Measurements from ENCODE around the gene ABL2.

Gene ABL2

DNA sequence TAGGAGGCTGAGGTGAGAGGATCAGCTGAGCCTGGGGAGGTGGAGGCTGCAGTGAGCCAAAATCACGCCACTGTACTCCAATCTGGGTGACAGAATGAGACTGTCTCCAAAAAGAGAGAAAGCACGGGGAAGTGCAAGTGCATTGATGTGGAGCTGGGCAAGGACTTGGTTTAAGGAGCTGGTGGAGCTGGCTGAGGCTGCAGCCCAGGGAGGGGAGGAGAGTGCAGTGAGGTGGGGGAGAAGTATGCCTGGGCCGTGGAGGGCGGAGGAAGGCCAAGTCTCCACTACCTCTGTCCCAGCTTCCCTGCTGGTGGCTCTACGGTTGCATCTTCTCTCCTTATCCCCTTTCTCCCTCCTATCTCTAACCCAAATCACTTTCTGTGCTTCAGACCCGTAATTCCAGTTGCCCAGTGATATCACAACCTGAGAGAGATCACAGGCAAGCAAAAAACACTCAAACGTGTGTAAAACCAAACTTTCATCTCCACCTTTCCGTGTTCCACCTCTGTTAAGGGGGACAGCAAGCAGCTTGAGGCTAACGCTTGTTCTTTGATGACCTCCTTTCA is 136.5 kb downstream of the ABL2 start:
- DNase-seq (ENCODE audit: low read depth) = no peak

DNA sequence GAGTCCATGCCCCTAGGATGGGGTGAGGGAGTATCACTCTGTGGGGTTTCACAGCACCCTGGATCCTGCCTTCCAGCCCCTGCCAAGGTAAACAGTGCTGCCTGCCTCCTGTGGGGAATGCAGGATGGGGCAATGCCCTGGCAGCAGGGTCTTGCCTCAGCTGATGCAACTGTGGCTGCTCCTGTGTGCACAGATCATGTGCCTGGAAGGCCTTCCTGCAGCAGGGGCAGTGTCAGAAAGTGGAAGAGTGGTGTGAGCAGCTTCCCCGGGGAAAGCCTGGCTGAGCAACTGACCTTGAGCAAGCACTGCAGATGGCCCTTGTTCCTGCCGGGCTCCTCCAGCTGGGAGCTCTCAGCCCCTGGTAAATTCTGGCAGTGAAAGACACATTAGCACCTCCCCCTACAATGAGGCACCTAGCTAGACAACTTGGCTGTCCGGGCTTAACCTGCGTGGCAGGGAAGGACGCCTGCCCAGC is 137.7 kb downstream of the ABL2 start:
- no peak for DNase-seq (ENCODE audit: low read depth)

DNA sequence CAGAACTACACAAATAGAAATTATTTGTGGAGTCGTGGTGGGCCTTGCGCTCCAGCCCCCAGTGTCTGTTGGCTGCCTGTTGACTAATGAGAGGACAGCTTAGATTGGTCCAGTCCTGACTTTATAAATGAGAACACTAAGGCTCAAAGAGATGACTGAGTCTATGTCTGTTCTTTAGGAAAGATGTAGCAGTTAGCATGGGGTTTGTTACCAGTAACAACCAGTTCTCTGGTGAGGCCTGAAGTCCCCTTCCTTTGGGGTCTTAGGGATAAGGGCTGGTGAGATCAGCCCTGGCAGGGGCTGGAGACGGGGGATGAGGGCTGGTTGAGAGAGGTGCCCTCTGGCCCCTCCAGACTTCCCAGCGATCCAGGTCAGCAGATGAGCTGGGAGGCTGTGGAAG is 138.6 kb downstream of the ABL2 start:
- DNase-seq (ENCODE audit: low read depth) = no peak

DNA sequence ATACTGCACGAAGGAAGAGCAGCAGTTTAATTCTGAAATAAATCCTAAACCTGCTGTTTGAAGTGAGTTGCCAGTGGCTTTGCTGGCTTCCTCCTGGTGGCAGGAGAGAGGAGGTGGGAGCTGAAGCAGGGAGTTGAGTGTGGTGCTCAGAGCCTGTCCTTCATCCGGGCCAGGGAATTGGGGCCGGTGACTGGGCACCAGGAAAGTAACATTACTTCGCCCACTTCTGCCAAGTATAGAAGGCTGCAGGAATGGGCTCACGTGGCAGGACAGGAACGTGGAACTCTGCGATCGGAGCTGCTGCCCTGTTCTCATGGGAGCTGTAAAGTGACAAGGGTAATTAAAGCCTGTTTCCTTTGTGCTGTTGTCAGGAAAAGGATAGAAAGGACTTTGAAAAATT is 139.0 kb downstream of the ABL2 start:
- no peak for DNase-seq (ENCODE audit: low read depth)

DNA sequence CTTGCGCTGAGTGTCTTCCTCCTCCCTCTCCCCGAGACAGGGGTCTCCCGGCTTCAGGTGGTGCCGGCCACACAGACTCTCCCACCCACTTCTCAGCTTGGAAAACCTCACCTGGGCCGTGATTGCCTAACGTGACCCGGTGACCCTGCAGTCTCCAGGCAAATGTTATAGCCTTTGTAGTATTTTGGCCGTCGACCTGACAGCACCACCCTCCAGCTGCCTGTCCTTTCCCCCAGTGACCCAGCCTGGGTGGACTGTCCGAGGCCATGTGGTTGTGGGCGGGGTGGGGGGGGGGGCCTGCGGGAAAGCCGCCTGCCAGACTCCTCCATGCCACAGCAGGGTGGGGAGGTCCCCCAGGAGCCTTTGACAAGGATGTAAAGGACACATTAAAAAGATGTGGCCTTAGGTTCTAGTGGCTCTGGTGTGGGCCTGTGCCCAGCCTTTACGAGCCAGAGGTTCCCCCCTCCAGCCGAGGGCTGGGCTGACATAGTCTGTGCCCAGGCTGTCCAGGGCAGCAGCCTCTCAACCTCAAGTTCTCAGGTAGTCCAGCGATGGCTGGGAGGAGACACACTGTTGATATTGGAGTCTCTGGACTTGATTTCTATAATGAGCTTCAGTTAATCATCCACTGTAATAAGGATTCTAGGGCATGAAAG is 139.5 kb downstream of the ABL2 start:
- DNase-seq (ENCODE audit: low read depth) = no peak

DNA sequence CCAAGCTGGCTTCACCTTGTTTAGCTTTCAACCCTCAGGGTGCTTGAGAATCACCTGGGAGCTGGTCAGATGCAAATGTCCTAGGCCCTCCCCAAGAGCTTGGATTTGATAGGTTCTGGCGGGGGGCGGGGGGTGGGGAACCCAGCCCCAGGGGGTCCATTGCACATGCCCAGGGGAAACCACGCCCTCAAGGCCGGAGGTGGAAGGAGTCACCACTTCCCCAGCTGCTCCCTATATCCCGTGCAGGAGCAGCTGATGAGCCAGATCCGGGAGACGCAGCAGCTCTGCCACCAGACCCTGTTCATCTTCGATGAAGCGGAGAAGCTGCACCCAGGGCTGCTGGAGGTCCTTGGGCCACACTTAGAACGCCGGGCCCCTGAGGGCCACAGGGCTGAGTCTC is 141.8 kb downstream of the ABL2 start:
- no peak for DNase-seq (ENCODE audit: low read depth)

DNA sequence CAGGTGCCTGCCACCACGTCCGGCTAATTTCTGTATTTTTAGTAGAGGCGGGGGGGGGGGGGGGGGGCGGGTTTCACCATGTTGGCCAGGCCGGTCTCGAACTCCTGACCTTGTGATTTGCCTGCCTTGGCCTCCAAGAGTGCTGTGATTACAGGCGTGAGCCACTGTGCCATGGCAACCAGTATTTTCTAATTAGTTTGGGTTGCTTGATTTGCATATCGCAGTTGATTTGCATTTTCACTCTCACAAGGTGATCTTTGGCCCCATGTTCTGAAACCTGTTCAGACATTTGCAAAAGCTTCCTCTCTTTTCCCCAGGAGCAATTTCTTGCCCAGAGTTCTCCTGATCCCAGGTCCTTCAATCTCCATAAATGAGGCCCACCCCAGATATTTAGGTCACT is 145.9 kb downstream of the ABL2 start:
- no peak for DNase-seq (ENCODE audit: low read depth)

DNA sequence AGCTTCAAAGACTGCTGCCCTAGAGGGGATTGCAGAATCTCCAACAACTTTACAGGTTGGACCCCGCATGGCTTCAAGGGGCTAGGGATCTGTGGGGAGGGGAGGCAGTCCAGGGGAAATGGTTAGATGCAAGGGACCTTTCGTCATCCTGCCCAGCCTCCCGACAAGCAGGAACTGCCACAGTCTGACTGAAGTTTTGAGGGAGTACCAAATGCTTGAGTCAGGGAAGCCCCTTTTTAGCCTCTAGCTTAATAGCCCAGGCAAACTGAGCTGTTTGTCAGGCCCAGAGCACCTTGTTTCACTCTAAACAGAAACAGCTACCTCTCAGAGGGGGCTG is 146.5 kb downstream of the ABL2 start:
- DNase-seq (ENCODE audit: low read depth) = peak; percentile 7

DNA sequence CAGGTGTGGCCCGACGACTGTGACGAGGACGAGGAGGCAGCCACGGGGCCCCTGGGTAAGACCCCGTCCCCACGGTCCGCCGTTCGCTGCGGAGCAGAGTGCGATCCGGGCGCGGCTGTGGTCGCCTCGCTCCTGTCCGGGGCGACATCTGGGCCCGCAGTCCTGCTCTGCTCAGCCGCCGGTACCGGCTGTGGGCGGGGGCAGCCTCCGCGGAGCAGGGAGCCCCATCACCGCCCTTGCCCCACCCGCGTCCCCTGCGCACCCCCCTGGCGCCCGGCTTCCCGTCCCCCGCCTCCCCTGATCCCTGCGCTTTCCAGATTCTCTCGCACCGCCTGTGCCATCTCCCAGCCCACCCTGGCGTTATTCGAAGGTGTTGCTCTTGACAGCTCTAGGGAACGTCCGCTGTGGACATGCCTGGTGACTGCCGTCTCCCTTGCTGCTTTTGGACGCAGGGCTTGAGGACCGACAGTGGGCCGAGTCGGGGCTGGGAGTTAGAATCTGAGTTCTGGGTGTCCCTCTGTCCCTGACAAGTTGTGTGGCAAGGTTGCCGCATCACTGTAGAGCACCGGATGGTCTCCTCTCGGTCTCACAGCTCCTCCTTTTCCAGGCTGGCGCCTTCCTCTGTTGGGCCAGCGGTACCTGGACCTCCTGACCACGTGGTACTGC is 147.0 kb downstream of the ABL2 start:
- peak; percentile 16 for DNase-seq (ENCODE audit: low read depth)

DNA sequence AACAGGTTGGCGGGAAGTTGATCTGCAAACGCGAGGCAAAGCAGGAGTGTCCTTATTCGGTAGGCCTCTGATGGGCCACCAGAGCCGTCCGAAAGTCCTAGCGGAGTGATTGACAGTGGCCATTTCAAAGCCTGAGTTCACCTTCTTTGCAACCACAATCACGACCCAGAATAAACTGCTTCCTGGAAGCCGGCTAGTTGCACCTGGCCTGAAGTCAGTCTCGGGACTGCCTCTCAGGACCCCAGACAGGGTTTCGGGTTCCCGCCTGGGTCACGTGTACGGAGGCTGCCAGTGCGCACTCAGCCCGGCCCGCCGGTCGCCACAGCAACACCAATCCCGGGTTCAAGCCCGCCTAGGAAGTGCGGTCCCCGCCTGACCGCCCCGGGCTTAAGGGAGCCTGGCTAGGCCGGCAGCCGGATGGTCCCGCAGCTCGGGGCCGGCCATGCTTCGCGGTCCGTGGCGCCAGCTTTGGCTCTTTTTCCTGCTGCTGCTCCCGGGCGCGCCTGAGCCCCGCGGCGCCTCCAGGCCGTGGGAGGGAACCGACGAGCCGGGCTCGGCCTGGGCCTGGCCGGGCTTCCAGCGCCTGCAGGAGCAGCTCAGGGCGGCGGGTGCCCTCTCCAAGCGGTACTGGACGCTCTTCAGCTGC is 147.7 kb downstream of the ABL2 start, which contains the start of gene TOR3A:
TSS of gene TOR3A (plus strand) at position 384 of the 646 bp plus-strand sequence. CDS start at position 443, 59 bp downstream.
- peak; percentile 57 for DNase-seq (ENCODE audit: low read depth)

DNA sequence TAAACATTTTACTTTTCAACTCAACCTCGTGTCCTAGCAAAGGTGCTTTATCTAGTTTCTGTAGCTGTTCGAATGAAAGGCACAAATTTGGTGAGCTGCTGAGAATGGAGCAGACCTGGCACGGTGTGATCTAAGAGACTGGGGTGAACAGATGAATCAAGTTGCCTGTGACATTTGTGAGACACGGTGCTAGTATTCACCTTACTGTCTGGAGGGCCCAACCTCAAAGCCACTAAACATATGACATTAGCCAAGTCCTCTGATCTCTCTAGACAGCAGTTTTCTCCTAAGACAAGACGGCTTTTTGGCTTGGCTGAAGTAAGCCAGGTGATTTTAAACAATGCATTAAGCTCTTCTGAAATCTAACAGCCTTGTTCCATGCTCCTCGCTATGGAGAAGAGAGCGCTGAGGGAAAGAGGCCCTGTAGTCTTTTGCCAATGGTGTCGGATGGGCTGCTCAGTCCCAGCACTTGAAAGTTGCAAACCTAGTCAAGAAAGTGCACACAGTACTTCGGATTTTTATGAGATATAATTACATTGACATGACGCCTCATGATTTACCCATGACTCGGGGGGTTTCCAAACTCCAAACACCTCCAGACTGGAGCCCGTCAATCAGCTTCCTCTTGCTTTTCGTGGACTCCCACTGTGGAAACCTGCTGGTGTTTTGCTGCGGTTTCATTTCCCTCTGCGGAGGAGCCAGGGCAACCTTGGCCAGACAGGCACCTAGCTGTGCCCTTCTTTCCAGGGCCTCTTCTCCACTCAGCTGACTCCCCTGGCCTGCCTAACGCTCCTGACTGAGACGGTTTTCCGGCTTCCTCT is 148.4 kb downstream of the ABL2 start:
- DNase-seq (ENCODE audit: low read depth) = no peak

DNA sequence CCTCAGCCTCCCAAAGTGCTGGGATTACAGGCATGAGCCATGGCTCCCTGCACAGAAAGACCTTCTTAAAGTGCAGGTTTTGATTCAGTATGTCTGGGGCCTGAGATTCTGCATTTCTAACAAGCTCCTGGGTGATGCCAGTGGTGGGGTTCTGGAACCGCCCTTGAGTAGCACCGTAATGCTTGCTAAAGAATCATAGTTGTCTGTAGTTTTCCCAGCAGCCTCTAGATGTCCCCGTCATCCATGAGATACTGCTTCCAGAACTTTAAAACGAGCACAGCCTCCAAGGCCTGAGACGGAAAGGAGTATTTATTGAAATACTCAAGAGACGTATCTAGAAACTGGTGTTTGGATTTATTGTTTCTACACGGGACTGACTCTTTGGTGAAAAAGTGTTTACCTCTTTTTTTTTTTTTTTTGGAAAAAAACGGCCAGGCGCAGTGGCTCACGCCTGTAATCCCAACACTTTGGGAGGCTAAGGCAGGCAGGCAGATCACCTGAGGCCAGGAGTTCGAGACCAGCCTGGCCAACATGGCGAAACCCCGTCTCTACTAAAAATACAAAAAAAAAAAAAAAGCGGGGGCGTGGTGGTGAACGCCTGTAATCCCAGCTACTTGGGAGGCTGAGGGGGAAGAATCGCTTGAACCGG is 150.2 kb downstream of the ABL2 start:
- DNase-seq (ENCODE audit: low read depth) = peak; percentile 21

DNA sequence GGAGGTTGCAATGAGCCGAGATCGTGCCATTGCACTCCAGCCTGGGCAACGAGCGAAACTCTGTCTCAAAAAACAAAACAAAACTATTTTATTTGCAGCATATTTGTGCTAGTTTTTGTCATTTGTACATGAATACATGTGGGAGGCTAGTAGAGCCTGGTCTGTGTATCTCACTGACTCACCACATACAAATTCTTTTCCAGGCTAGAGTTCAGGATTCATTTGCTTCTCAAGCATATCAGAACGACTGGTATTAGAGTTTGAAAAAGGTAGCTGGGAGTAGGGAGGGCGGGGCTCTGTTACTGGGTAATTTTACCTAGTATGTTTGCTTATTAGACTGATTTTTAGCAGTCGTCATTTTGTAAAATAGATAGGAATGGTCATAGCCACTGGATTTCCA is 152.1 kb downstream of the ABL2 start:
- DNase-seq (ENCODE audit: low read depth) = no peak

DNA sequence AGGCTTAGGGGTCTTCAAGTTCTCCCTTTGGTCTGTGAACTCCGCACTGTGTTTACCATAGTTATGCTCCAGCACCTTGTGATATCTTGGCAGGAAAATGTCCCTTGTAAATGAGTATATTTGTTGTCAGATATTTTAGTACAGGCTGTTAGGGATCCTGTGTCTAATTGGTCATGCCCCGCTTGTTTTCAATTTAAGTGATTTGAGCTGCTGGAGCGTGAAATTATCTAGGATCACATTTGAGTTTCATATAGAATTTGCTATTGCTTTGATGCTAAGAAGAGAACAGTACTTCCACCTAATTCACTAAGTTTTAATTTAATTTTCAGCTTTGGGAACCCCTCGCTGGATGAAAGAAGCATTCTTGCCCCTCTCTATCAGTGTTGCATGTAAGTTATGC is 163.0 kb downstream of the ABL2 start:
- DNase-seq (ENCODE audit: low read depth) = no peak

DNA sequence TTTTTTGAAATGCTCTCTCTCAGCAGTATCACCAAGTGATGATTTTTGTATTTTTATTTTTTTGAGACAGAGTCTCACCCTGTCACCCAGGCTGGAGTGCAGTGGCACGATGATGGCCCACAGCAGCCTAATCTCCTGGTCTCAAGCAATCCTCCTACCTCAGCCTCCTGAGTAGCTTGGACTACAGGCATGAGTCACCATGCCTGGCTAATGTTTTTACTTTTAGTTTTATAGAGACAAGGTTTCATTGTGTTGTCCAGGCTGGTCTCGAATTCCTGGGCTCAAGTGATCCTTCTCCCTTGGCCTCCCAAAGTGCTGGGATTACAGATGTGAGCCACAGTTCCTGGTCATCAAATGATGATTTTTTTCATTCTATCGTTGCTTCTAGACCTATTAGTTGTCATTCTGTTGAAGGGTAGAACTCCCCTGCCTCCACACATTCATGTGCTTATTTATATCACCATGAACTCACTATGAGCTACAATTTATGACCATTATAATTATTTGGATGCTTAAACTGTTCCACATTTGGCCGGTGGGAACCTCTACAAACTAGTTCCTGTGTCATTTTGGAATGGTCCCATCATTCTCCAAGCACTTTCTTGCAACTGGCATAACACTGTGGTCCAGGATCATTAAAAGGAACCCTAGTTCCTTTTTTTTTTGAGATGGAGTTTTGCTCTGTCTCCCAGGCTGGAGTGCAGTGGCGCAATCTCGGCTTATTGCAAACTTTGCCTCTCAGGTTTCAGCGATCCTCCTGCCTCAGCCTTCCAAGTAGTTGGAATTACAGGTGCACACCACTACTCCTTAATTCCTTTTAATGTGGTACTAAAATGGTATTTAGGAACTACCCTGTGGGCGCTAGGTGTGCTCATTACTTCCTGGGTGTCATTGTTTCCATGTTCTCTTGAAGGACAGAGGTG is 167.9 kb downstream of the ABL2 start:
- no peak for DNase-seq (ENCODE audit: low read depth)

DNA sequence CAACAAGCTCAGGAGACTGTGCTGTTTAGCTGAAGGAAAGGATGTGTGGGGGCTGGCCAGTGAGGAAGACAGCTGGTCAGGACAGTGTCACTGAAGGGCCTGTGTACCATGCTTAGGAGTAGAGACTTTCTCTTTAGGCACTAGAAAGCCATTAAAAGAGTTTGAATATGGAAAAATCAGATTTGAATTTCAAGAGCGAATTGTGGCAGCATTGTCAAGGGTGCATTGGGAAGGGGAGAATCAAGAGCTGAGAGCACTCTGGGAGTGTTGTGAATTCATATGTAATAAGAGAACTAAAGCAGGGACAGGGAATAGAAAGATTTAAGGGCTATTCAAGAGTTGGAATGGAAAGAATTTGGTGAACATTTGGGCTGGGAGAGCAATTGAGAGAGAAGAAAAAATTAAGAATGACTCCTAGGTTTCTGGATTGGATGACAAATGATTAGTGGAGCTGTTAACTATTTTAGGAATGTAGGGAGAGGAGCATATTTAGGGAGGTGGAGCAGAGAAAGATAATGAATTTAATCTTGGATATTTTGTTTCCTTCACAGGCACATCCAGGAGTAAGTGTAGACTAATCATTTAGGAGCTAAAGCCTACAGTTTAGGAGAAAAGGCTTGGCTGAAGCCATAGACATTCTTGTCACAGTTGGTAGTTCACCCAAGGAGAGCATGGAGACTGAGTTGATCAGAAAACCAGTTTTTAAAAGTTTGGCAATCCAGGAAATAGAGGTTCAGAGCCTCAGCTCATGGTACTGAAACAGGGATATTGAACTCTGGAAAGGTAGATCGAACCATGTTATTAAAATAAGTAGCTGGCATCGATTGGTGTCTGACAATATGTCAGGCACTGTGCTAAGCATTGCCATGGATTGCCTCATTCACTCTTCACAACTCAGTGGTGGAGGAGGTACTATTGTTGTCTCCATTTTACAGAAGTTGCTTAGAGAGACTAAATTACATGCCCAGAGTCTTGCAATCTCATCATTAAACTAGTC is 170.7 kb downstream of the ABL2 start:
- no peak for DNase-seq (ENCODE audit: low read depth)

DNA sequence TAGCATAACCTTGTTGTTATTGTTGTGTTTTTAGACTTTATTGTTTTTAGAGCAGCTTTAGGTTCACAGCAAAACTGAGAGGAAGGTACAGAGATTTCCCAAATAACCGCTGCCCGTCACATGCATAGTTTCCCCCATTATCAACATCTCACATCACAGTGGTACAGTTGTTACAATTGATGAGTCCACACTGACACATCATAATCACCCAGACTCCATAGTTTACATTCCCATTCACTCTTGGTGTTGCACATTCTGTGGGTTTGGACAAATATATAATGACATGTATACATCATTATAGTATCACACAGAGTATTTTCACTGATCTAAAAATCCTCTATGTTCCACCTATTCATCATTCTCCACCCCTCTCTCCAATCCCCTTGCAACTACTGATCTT is 173.5 kb downstream of the ABL2 start:
- no peak for DNase-seq (ENCODE audit: low read depth)

DNA sequence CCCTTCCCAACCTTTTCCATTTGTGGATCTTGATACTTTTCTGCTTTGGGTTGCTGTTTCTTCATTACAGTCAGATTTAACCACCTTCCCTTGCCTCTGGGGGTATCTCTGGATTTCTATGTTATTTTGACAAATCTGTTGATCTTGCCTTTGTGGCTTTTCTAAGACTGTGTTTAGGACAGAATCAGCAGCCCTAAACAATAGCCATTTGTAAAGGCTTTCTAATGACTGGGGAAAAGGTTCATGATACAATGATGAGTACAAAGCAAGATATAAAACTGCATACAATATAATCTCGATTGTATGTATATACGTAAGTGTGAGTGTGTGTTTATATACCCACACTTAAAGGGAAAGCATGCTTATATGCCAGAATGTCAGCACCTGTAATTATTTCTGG is 176.0 kb downstream of the ABL2 start:
- DNase-seq (ENCODE audit: low read depth) = no peak

DNA sequence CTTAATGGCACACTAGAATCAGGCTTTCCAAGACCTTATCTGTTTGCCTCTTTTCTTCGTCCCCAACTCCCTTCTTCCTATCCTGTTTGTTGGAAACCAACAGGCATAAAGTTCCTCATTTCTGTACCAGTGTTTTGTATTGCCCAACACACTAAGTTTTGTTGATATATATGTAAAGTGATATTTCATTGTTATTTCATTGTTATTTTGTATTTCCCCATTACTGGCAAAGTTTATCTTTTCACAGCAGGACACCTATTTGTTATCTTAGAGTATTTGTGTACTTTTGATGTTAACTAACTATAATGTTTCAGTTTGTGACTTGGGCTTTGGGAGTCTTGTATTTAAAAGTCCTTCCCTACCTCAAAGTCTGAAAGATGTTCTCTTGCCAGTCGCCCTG is 176.7 kb downstream of the ABL2 start:
- DNase-seq (ENCODE audit: low read depth) = no peak

Measured in activated T-cell treated with anti-CD3 and anti-CD28 coated beads for 1 hour (primary cell).